Activated CD8-positive, alpha-beta T cell treated with anti-CD3 and anti-CD28 coated beads for 36 hours (primary cell): ENCODE data around the gene OBSCN. TPM values are rescaled to one million over a fixed set of nuclear protein-coding genes. Genes with fewer than 3 reads are reported as not detected.

Source experiments
- ATAC-seq: fragments of 200-7000 bp; cut with Tn5 transposase; one replicate; pipeline ENCODE4 v1.10.0; 2021; ENCODE audit warnings: mild to moderate bottlenecking, moderate library complexity
- CTCF ChIA-PET: fragments of 350-600 bp; sonication (Branson Sonifier 250); formaldehyde crosslinking; loops from one replicate; lab custom pipeline; 2021; ENCODE audit warnings: antibody characterized with exemption; lab: Charles Lee
- POLR2A ChIA-PET: fragments of 350-600 bp; sonication (Branson Sonifier 250); formaldehyde crosslinking; loops from one replicate; lab custom pipeline; 2021; ENCODE audit warnings: antibody characterized with exemption; lab: Charles Lee
- DNase-seq: peaks from one replicate; pipeline ENCODE4 v3.0.0-alpha.2; 2020
- H3K27ac Mint-ChIP-seq: one replicate; pipeline ENCODE4 v1.8.0; 2021; ENCODE audit warnings: mild to moderate bottlenecking, mixed read lengths
- H3K27me3 Mint-ChIP-seq: one replicate; pipeline ENCODE4 v1.8.0; 2021; ENCODE audit warnings: mixed read lengths
- H3K36me3 Mint-ChIP-seq: one replicate; pipeline ENCODE4 v1.8.0; 2021; ENCODE audit warnings: low read depth, mixed read lengths
- H3K4me1 Mint-ChIP-seq: one replicate; pipeline ENCODE4 v1.8.0; 2021; ENCODE audit warnings: low read depth, mixed read lengths
- H3K4me3 Mint-ChIP-seq: one replicate; pipeline ENCODE4 v1.8.0; 2021; ENCODE audit warnings: mild to moderate bottlenecking, moderate library complexity, mixed read lengths
- H3K9me3 Mint-ChIP-seq: one replicate; pipeline ENCODE4 v1.8.0; 2021; ENCODE audit warnings: mixed read lengths
- intact Hi-C: fragments of 100-400 bp; cut with micrococcal nuclease; formaldehyde crosslinking; loops from one replicate; pipeline ENCODE4 v1.10.0; 2022
- total RNA-seq, 2 experiments: library from RNA; stranded (reverse); gene quantifications; one replicate each; pipeline ENCODE4 v1.2.3, GENCODE V29; 2021
- TF ChIP-seq, protein P1 (sequence below): fragments of 200-600 bp; IDR thresholded peaks from one replicate; pipeline ENCODE4 v1.8.0; 2022; ENCODE audit warnings: antibody characterized with exemption, mild to moderate bottlenecking

The OBSCN gene
- total RNA-seq, 2 experiments from 2014 or later, result 21.6 to 23.7 TPM

DNA sequence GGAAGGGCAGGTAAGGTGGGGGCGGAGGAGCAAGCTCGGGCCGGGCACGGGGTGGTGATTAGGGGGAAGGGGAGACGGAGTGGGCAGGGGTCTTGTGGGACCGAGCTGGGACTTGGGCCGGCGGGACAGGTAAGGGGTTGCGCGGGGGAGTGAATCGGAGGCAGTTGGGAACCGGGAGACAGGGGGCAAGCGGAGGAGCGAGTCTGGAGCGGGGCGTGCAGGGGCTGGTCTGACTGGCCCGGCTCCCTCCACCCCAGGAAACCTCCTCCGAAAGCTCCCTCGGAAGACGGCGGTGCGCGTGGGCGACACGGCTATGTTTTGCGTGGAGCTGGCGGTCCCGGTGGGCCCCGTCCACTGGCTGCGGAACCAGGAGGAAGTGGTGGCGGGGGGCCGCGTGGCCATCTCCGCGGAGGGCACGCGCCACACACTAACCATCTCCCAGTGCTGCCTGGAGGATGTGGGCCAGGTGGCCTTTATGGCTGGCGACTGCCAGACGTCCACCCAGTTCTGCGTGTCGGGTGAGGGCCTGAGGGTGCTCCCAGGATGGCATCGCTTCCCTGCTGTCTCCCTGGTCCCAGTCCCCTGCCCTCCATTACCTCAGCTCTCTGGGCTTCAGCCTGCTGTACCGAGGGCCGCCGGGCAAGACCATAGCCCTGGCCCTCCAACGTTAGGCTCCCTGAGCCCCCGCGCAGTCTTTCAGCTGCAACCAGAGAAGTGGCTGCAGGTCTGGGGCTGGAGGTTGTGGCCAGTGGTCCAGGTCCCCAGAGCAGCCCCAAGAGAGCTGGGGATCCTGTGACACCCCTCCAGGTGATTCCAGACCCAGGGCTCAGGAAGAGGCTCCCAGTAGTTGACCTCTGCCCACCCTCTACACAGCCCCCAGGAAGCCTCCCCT is 6.3 kb downstream of the OBSCN start:
- intact Hi-C loops, result no loop called here
- POLR2A ChIA-PET, result interaction anchor here (1.0 kb wide), 1 partner anchor 77 kb away, joined by 3 read pairs; no protein-coding TSS in a partner anchor
- DNase-seq, result peak; percentile 39
- Mint-ChIP-seq H3K36me3 (peaks cover 1% of the 10 kb centered on the region), H3K27ac (no peak overlapping the region), H3K4me1 (peaks cover 5% of the 10 kb centered on the region), H3K4me3 (peak overlapping the region; percentile 83), H3K27me3 (no peaks in the 10 kb centered on the region), H3K9me3 (no peaks in the 10 kb centered on the region)
- TF ChIP-seq, protein P1, sequence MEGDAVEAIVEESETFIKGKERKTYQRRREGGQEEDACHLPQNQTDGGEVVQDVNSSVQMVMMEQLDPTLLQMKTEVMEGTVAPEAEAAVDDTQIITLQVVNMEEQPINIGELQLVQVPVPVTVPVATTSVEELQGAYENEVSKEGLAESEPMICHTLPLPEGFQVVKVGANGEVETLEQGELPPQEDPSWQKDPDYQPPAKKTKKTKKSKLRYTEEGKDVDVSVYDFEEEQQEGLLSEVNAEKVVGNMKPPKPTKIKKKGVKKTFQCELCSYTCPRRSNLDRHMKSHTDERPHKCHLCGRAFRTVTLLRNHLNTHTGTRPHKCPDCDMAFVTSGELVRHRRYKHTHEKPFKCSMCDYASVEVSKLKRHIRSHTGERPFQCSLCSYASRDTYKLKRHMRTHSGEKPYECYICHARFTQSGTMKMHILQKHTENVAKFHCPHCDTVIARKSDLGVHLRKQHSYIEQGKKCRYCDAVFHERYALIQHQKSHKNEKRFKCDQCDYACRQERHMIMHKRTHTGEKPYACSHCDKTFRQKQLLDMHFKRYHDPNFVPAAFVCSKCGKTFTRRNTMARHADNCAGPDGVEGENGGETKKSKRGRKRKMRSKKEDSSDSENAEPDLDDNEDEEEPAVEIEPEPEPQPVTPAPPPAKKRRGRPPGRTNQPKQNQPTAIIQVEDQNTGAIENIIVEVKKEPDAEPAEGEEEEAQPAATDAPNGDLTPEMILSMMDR, result no peak
- CTCF ChIA-PET, result interaction anchor here (0.5 to 1.3 kb wide), 7 partner anchors 10 to 215 kb away, joined by 3 to 5 read pairs (median 4); no protein-coding TSS in a partner anchor
- ATAC-seq, result no peak

DNA sequence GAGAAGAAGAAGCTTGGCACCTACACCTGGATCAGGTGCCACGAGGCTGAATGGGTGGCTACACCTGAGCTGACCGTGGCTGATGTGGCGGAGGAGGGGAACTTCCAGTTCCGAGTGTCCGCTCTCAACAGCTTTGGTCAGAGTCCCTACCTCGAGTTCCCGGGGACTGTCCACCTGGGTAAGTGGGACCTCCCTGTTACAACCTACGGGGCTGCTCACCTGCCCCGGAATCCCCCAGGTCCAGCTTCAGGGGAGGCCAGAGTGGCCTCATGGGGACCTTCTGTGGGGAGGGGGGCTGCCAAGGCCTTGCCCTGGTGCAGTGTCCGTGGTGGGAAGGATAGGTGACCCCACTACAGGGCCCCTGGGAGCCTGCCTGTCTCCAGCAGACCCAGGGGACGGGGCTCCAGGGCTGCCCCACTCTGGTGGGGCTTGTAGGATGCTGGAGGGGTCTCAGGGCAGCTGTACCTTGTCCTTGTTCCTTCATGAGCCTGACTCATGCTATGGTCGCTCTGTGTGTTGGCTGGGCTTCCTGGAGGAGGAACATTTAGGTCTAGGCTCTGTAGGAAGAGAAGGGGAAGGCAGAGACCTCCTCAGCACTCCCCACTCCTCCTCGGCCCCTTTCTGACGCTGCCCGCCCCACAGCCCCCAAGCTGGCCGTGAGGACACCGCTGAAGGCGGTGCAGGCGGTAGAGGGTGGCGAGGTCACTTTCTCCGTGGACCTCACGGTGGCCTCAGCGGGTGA is 7.2 kb downstream of the OBSCN start:
- TF ChIP-seq, protein P1, result no peak
- CTCF ChIA-PET, result no interaction called here
- intact Hi-C loops, result no loop called here

DNA sequence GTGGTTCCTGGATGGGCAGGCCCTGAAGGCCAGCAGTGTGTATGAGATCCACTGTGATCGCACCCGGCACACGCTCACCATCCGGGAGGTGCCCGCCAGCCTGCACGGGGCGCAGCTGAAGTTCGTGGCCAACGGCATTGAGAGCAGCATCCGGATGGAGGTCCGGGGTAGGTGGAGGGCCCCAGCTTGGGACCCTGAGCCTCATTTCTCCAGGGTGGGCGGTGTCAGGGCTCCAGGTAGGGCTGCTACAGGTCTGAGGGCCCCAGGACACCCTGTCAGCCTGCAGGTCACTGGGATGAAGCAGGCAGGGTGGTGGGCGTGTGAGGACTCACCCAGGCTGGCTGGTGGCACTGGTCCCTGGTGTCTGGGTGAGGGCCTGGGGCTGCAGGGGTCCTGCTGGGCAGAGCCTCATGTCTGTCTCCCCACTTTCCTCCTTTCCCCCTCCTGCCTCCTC is 7.8 kb downstream of the OBSCN start:
- ChIA-PET CTCF (no interaction called here), POLR2A (no interaction called here)

More for the DNA sequence above, 7.2 kb downstream of the OBSCN start:
- ATAC-seq, result no peak
- POLR2A ChIA-PET, result no interaction called here
- H3K4me3 Mint-ChIP-seq, result peak overlapping the region; percentile 26
- peaks cover 5% of the 10 kb centered on the region for H3K4me1 Mint-ChIP-seq
- no peaks in the 10 kb centered on the region for H3K9me3 Mint-ChIP-seq
- peaks cover 1% of the 10 kb centered on the region for H3K36me3 Mint-ChIP-seq
- no peaks in the 10 kb centered on the region for H3K27me3 Mint-ChIP-seq
- H3K27ac Mint-ChIP-seq, result no peak overlapping the region
- DNase-seq, result no peak

DNA sequence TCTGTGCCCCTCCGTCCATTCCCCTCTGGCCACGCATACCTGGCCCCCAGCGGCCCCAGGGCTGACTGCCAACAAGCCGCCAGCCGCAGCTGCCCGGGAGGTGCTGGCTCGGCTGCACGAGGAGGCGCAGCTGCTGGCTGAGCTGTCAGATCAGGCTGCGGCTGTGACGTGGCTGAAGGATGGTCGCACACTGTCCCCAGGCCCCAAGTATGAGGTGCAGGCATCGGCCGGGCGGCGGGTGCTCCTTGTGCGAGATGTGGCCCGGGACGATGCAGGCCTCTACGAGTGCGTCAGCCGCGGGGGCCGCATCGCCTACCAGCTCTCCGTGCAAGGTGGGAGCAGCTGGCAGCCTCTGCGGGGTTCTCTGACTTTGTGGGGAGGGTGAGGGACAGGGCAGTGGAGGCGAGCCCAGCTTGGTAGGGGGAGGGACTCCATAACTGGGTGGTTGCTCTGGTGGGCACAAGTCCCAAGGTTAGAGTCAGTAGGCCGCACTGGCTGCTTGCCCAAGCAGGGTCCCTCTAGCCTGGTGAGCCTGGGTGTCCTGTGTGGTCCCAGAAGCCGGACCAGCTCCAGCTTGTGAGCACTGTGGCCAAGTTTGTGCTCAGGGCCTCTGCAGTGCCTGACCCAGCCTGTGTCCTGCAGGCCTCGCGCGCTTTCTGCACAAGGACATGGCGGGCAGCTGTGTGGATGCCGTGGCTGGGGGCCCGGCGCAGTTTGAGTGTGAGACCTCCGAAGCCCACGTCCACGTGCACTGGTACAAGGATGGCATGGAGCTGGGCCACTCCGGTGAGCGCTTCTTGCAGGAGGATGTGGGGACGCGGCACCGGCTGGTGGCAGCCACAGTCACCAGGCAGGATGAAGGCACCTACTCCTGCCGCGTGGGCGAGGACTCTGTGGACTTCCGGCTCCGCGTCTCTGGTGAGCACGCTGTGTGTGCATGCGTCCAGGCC is 8.8 kb downstream of the OBSCN start:
- ChIA-PET POLR2A (interaction anchor here (0.6 kb wide), 1 partner anchor 900 kb away, joined by 3 read pairs; no protein-coding TSS in a partner anchor), CTCF (no interaction called here)
- intact Hi-C loops, result no loop called here
- ATAC-seq, result no peak
- TF ChIP-seq, protein P1, result no peak
- H3K4me1 Mint-ChIP-seq, result peaks cover 5% of the 10 kb centered on the region
- no peak overlapping the region for H3K4me3 Mint-ChIP-seq
- no peak overlapping the region for H3K27ac Mint-ChIP-seq
- no peaks in the 10 kb centered on the region for H3K27me3 Mint-ChIP-seq
- H3K9me3 Mint-ChIP-seq, result no peaks in the 10 kb centered on the region
- peaks cover 2% of the 10 kb centered on the region for H3K36me3 Mint-ChIP-seq
- no peak for DNase-seq

More for the DNA sequence above, 7.8 kb downstream of the OBSCN start:
- no peak for ATAC-seq
- Mint-ChIP-seq H3K27ac (no peak overlapping the region), H3K4me3 (no peak overlapping the region), H3K36me3 (peaks cover 1% of the 10 kb centered on the region), H3K27me3 (no peaks in the 10 kb centered on the region), H3K9me3 (no peaks in the 10 kb centered on the region), H3K4me1 (peaks cover 5% of the 10 kb centered on the region)
- intact Hi-C loops, result no loop called here
- DNase-seq, result no peak
- TF ChIP-seq, protein P1, result no peak
